Ascending aorta (tissue), 2 donors: ENCODE data around the gene TMC6. TPM values are rescaled to one million over a fixed set of nuclear protein-coding genes. Genes with fewer than 3 reads are reported as not detected.

Experiments used
- DNase-seq, 2 donors: peaks; one replicate each; pipeline ENCODE4 v3.0.0-alpha.2; 2019; ENCODE audit warnings: low spot score in 2 of 2
- H3K27ac ChIP-seq, 2 donors: fragments of 200-600 bp; sonication (generic); one replicate each; pipeline ENCODE4 v1.5.1; 2016 to 2017; ENCODE audit warnings: mild to moderate bottlenecking in 1 of 2
- H3K27me3 ChIP-seq: fragments of 200-600 bp; sonication (generic); one replicate; pipeline ENCODE4 v1.5.1; 2017
- H3K36me3 ChIP-seq, 2 donors: fragments of 200-600 bp; sonication (generic); one replicate each; pipeline ENCODE4 v1.5.1; 2016
- H3K4me1 ChIP-seq, 2 donors: fragments of 200-600 bp; sonication (generic); one replicate each; pipeline ENCODE4 v1.5.1; 2016 to 2017; ENCODE audit warnings: mild to moderate bottlenecking in 1 of 2
- H3K4me3 ChIP-seq, 2 donors: fragments of 200-600 bp; sonication (generic); one replicate each; pipeline ENCODE4 v1.5.1; 2016 to 2017; ENCODE audit warnings: mild to moderate bottlenecking in 1 of 2
- H3K9me3 ChIP-seq, 2 donors: fragments of 200-600 bp; sonication (generic); one replicate each; pipeline ENCODE4 v1.5.1; 2016
- intact Hi-C: fragments of 100-400 bp; cut with DNase I; formaldehyde crosslinking; loops from one replicate; pipeline ENCODE4 v1.15.1; 2023
- total RNA-seq: library from RNA; depleted of rRNA; stranded (reverse); fragments of >200 nt; gene quantifications from one replicate; pipeline ENCODE4 v1.1.0, GENCODE V29; 2016
- TF ChIP-seq, protein P1 (sequence below), 3 experiments: fragments of 200-600 bp in 2 of 3; fragments of 450-650 bp in 1 of 3; sonication (generic) in 2 of 3; IDR thresholded peaks; one replicate each; pipeline ENCODE4 v1.5.1; 2016 to 2019; ENCODE audit warnings: antibody characterized with exemption in 3 of 3, mild to moderate bottlenecking in 1 of 3, moderate library complexity in 1 of 3

TMC6 gene
- total RNA-seq, 1 donor from 2014 or later, result 173 TPM

DNA sequence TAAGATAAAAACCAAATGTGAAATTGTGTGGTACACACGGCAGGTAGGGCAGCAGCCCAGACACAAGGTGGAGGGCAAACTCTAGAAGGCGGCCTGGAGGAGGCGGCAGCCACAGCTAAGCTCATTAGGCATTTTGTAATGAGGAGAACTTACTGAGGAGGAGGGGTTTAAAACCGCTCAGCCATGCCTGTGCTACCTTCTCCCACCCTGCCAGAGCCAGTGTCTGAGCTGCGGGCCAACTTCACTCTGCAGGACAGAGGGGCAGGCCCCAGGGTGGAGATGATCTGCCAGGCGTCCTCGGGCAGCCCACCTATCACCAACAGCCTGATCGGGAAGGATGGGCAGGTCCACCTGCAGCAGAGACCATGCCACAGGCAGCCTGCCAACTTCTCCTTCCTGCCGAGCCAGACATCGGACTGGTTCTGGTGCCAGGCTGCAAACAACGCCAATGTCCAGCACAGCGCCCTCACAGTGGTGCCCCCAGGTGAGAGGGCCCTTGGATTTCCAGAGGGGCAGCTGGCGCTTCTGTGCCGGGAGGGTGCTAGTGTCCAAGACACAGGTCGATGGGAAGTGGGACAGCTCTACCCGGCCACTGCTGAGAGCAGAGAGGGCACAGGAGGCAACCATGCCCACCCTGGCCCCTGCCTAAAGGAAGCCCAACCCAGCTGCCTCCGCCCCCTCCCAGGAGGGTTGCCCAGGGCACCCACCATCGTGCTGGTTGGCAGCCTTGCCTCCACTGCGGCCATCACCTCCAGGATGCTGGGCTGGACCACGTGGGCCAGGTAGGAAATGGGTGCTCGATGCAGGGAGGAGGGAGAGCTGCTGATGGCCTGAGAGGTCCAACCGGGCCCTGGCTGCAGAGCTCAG lies 35.6 kb upstream of the TMC6 start:
- no peak overlapping the region for H3K27ac ChIP-seq
- DNase-seq, result no peak
- no peak overlapping the region for H3K4me3 ChIP-seq
- TF ChIP-seq, protein P1, sequence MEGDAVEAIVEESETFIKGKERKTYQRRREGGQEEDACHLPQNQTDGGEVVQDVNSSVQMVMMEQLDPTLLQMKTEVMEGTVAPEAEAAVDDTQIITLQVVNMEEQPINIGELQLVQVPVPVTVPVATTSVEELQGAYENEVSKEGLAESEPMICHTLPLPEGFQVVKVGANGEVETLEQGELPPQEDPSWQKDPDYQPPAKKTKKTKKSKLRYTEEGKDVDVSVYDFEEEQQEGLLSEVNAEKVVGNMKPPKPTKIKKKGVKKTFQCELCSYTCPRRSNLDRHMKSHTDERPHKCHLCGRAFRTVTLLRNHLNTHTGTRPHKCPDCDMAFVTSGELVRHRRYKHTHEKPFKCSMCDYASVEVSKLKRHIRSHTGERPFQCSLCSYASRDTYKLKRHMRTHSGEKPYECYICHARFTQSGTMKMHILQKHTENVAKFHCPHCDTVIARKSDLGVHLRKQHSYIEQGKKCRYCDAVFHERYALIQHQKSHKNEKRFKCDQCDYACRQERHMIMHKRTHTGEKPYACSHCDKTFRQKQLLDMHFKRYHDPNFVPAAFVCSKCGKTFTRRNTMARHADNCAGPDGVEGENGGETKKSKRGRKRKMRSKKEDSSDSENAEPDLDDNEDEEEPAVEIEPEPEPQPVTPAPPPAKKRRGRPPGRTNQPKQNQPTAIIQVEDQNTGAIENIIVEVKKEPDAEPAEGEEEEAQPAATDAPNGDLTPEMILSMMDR (IDR thresholded peaks at IDR 0.05), result no peak
- no peaks in the 10 kb centered on the region for H3K36me3 ChIP-seq
- intact Hi-C loops, result no loop called here
- H3K27me3 ChIP-seq, result no peaks in the 10 kb centered on the region
- H3K9me3 ChIP-seq, result no peaks in the 10 kb centered on the region
- peaks cover 0 to 3% of the 10 kb centered on the region in 2 donors for H3K4me1 ChIP-seq

DNA sequence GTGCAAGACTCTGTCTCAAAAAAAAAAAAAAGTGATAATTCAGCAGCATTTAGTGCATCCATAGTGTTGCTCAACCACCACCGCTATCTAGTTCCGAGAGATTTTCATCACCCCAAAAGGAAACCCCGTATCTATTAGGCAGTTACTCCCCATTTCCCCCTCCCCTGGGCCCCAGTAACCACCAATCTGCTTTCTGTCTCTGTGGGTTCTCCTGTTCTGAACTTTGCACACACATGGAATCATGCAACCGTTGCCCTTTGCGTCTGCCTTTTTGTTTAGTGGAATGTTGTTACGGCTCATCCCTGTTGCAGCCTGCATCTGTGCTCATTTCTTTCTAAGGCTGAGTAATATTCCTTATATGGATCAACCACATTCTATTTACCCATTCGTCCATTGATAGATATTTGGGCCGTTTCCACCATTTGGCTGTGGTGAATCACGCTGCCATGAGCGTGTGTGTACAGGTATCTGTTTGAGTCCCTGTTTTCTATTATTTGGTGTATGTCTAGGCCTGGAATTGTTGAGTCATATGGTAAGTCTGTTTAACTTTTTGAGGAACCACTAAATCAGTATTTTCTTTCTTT lies 31.1 kb upstream of the TMC6 start:
- H3K27me3 ChIP-seq, result no peaks in the 10 kb centered on the region
- H3K4me3 ChIP-seq, result no peak overlapping the region
- no peaks in the 10 kb centered on the region for H3K36me3 ChIP-seq
- intact Hi-C loops, result no loop called here
- DNase-seq, result no peak
- no peak overlapping the region for H3K27ac ChIP-seq
- no peaks in the 10 kb centered on the region for H3K4me1 ChIP-seq
- TF ChIP-seq, protein P1 (IDR thresholded peaks at IDR 0.05), result no peak
- no peaks in the 10 kb centered on the region for H3K9me3 ChIP-seq

DNA sequence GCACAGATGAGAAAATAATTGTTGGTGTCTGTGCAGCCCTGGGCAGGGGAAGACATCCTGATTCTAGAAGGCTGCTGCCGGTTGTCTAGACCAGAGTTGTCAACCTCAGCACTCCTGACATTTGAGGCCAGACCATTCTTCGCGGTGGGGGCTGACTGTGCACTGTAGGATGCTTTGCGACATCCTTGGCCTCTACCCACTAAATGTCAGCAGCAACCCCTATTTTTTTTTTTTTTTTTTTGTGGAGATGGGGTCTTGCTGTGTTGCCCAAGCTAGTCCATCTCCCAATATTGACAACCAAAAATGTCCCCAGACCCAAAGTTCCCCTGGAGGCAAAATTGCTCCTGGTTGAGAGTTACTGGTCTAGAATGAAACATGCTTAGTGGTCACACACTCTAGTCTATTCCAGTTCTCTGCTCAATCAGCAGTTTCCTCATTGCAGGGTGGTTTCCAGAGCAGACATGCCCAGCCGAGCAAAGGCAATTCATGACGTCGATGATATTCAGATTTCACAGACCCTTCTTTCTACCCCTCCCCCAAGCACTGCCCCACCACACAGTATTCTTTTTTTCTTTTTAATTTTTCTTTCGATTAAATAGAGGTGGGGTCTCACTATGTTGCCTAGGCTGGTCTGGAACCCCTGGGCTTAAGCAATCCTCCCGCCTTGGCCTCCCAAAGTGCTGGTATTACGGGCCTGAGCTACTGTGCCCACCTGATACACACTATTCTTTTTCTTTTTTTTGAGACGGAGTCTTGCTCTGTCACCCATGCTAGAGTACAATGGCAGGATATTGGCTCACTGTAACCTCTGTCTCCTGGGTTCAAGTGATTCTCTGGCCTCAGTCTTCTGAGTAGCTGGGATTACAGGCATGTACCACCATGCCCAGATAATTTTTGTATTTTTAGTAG lies 26.6 kb upstream of the TMC6 start:
- no peaks in the 10 kb centered on the region for H3K9me3 ChIP-seq
- TF ChIP-seq, protein P1 (IDR thresholded peaks at IDR 0.05), result no peak
- H3K27ac ChIP-seq, result no peak overlapping the region
- H3K4me3 ChIP-seq, result no peak overlapping the region
- no peaks in the 10 kb centered on the region for H3K36me3 ChIP-seq
- no peaks in the 10 kb centered on the region for H3K27me3 ChIP-seq
- no peak for DNase-seq
- no peaks in the 10 kb centered on the region for H3K4me1 ChIP-seq
- intact Hi-C loops, result no loop called here

DNA sequence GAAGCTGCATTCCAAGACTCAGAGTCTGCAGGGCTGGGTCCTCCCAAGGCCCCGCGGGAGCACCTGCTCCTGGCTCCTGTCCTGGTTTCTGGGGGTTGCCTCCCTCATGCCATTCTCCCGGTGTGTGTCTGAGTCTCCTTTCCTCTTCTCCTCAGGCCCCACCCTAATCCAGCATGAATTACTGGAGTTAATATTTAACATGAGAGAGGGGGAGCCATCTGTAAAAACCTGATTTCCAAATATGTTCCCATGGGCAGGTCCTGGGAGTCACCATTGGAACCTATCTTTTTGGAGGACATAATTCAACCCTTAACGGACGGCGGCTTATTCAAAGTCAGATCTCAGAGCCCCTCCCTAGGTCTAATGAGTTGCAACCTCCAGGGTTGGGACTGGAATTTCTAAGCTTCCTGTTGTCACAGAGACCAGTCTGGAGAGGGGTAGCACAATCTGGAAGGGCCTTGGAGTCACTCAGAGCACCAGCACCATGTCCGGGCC lies 23.0 kb upstream of the TMC6 start:
- DNase-seq, result no peak
- no peak overlapping the region for H3K4me3 ChIP-seq
- no peak overlapping the region for H3K27ac ChIP-seq
- intact Hi-C loops, result no loop called here
- no peaks in the 10 kb centered on the region for H3K36me3 ChIP-seq
- H3K27me3 ChIP-seq, result no peaks in the 10 kb centered on the region
- H3K4me1 ChIP-seq, result no peaks in the 10 kb centered on the region
- no peaks in the 10 kb centered on the region for H3K9me3 ChIP-seq
- TF ChIP-seq, protein P1 (IDR thresholded peaks at IDR 0.05), result no peak

DNA sequence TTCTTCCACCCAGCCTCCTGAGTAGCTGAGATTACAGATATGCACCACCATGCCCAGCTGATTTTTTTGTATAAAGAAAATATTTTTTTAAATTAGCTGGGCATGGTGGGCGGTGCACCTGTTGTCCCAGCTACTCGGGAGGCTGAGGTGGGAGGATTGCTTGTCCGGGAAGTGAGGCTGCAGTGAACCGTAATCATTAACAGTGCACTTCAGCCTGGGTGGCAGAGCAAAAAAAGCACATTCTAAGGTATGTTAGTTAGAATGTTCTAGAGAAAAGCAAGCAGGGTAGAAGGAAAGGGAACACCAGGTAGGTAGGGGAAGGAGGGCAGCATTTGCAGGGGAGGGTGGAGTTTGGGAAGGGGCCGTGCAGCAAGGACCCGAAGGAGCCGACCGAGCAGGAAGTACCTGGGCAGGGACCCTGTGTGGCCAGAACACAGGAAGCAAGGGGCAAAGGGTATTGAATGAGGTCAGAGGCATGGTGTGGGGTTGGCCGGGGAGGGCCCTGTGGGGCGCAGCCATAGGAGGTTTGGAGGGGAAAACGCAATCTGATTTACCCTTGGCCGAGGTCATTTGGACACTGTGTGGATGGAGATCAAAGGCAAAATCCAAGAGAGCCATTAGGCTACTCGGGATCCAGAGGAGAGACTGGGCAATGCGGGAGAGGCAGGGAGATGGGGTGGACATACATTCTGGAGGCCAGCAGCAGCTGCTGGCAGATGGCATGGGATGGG lies 19.9 kb upstream of the TMC6 start:
- Histone ChIP-seq H3K36me3 (no peaks in the 10 kb centered on the region), H3K27me3 (no peaks in the 10 kb centered on the region), H3K9me3 (no peaks in the 10 kb centered on the region), H3K4me3 (no peak overlapping the region), H3K4me1 (peaks cover 3 to 8% of the 10 kb centered on the region in 2 donors), H3K27ac (no peak overlapping the region)
- no peak for DNase-seq
- intact Hi-C loops, result no loop called here
- TF ChIP-seq, protein P1 (IDR thresholded peaks at IDR 0.05), result no peak
